T-helper 17 cell (primary cell): ENCODE measurements around the gene SORBS1. TPM values are rescaled to one million over a fixed set of nuclear protein-coding genes. Genes with fewer than 3 reads are reported as not detected.

ENCODE experiments used
- ATAC-seq: fragments of 150-1000 bp; cut with Tn5 transposase; 2 replicates; pipeline ENCODE4 v1.10.0; 2021; ENCODE audit warnings: mild to moderate bottlenecking, moderate library complexity
- DNase-seq, 3 donors: peaks; one replicate each; pipeline versions ENCODE4 v3.0.0 to v3.0.0-alpha.2; 2020 to 2021
- H3K9me3 ChIP-seq: one replicate; pipeline ENCODE4 v1.7.0; 2013; ENCODE audit warnings: low read length, mild to moderate bottlenecking; ENCODE audit not compliant: control insufficient read depth, poor library complexity, severe bottlenecking
- H3K27ac Mint-ChIP-seq: one replicate; pipeline ENCODE4 v1.8.0; 2022; ENCODE audit warnings: mild to moderate bottlenecking, moderate library complexity, mixed read lengths
- H3K27me3 Mint-ChIP-seq: one replicate; pipeline ENCODE4 v1.8.0; 2022; ENCODE audit warnings: mixed read lengths
- H3K36me3 Mint-ChIP-seq: one replicate; pipeline ENCODE4 v1.8.0; 2022; ENCODE audit warnings: low read depth, mixed read lengths
- H3K4me1 Mint-ChIP-seq: one replicate; pipeline ENCODE4 v1.8.0; 2022; ENCODE audit warnings: mild to moderate bottlenecking, mixed read lengths
- H3K4me3 Mint-ChIP-seq: one replicate; pipeline ENCODE4 v1.8.0; 2022; ENCODE audit warnings: mild to moderate bottlenecking, moderate library complexity, mixed read lengths
- total RNA-seq, 4 donors: library from RNA in 2 of 4; stranded (reverse) in 2 of 4; gene quantifications; one replicate each; pipeline ENCODE4 v1.2.3 and lab custom pipeline; 2022 to 2026

Gene SORBS1
- total RNA-seq, 2 donors from 2014 or later = 2.5 to 5.0 TPM

DNA sequence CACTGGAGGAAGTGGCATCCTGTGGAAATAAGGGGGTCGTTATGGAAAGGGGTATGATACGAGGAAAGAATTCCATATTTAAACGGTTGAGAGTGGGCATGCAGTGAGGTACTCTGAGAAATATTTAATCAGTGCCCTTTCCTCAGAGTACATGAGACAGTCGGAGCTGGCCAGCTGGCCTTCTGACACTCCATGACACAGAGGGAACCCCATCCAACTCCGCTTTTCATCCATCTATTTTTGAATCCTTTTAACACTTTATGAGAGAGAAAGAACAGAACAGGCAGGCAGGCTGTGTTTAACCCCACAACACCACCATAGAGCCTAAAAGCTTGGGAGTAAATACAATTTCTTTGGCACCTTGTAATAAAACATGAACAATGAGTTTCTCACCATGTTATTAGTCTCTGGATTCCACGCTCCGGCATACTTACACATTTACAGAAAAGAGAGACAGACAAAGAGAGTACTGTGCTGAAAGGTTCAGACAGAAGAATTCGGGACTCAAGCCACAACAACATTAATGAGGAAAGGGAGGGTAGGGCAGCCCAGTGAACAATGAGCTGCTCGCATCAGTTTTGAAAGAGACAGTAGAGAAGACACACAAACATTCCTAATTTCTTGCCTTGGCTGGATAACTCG lies 146.2 kb downstream of the SORBS1 start:
- no peaks in the 10 kb centered on the region for H3K4me1 Mint-ChIP-seq
- no peak overlapping the region for H3K27ac Mint-ChIP-seq
- no peak overlapping the region for H3K4me3 Mint-ChIP-seq
- no peak for ATAC-seq
- peaks cover 10% of the 10 kb centered on the region for H3K27me3 Mint-ChIP-seq
- no peaks in the 10 kb centered on the region for H3K36me3 Mint-ChIP-seq
- DNase-seq = no peak
- no peaks in the 10 kb centered on the region for H3K9me3 ChIP-seq

- ATAC-seq (no peak), DNase-seq (no peak)
- no peaks in the 10 kb centered on the region for H3K9me3 ChIP-seq
- no peak overlapping the region for H3K4me3 Mint-ChIP-seq
- no peaks in the 10 kb centered on the region for H3K36me3 Mint-ChIP-seq
- no peaks in the 10 kb centered on the region for H3K4me1 Mint-ChIP-seq
- H3K27ac Mint-ChIP-seq = no peak overlapping the region
- H3K27me3 Mint-ChIP-seq = peaks cover 10% of the 10 kb centered on the region
Measured at GRCh38 chr10:95414016-95414830, 146.9 kb downstream of the SORBS1 start.

DNA sequence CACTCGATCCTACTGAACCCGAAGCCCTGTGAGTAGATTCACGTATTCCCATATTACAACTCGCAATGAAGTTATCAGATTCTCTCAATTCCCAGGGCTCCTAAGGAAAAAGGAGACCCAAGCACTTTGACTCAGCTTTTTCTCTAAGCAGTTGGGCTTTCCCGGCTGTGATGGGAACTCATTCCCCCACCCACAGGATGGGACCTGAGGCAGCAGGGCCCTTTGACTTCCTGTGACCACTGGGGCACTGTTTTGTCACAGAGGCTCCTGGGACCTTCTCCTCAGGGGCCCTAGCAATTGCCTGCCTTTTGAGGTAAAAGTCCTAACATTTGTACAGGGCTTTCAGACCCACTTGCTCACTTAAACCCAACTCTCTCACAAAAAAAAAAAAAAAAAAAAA lies 147.6 kb downstream of the SORBS1 start:
- no peak overlapping the region for H3K4me3 Mint-ChIP-seq
- H3K9me3 ChIP-seq = no peaks in the 10 kb centered on the region
- H3K36me3 Mint-ChIP-seq = no peaks in the 10 kb centered on the region
- ATAC-seq = no peak
- no peak for DNase-seq
- H3K27me3 Mint-ChIP-seq = peaks cover 10% of the 10 kb centered on the region
- H3K4me1 Mint-ChIP-seq = no peaks in the 10 kb centered on the region
- no peak overlapping the region for H3K27ac Mint-ChIP-seq

- Mint-ChIP-seq H3K27ac (no peak overlapping the region), H3K4me3 (no peak overlapping the region), H3K4me1 (no peaks in the 10 kb centered on the region), H3K27me3 (peaks cover 10% of the 10 kb centered on the region), H3K36me3 (no peaks in the 10 kb centered on the region)
- ATAC-seq (no peak), DNase-seq (no peak)
- no peaks in the 10 kb centered on the region for H3K9me3 ChIP-seq
Measured at GRCh38 chr10:95411635-95412034, 149.5 kb downstream of the SORBS1 start.

GRCh38 chr10:95408983-95409873 lies 151.9 kb downstream of the SORBS1 start:
- H3K27me3 Mint-ChIP-seq = peaks cover 7% of the 10 kb centered on the region
- no peak for ATAC-seq

GRCh38 chr10:95408148-95408960 lies 152.8 kb downstream of the SORBS1 start:
- no peaks in the 10 kb centered on the region for H3K9me3 ChIP-seq
- ATAC-seq (no peak), DNase-seq (no peak)
- H3K36me3 Mint-ChIP-seq = no peaks in the 10 kb centered on the region
- H3K27me3 Mint-ChIP-seq = peaks cover 10% of the 10 kb centered on the region
- no peaks in the 10 kb centered on the region for H3K4me1 Mint-ChIP-seq
- H3K27ac Mint-ChIP-seq = no peak overlapping the region
- H3K4me3 Mint-ChIP-seq = no peak overlapping the region

More at GRCh38 chr10:95408983-95409873, 151.9 kb downstream of the SORBS1 start:
- no peak overlapping the region for H3K27ac Mint-ChIP-seq
- H3K36me3 Mint-ChIP-seq = no peaks in the 10 kb centered on the region
- DNase-seq = no peak
- H3K4me3 Mint-ChIP-seq = no peak overlapping the region
- H3K9me3 ChIP-seq = no peaks in the 10 kb centered on the region
- H3K4me1 Mint-ChIP-seq = no peaks in the 10 kb centered on the region

DNA sequence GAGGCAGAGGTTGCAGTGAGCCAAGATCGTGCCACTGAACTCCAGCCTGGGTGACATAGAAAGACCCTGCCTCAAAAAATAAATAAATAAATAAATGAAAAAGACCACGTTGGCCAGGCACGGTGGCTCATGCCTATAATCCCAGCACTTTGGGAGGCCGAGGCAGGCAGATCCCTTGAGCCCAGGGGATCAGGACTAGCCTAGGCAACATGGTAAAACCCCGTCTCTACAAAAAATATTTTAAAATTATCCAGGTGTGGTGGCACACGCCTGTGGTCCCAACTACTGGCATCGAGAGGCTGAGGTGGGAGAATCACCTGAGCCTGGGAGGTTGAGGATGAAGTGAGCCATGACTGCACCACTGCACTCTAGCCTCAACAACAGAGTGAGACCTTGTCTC lies 153.6 kb downstream of the SORBS1 start:
- ATAC-seq (no peak), DNase-seq (no peak)
- H3K36me3 Mint-ChIP-seq = no peaks in the 10 kb centered on the region
- peaks cover 10% of the 10 kb centered on the region for H3K27me3 Mint-ChIP-seq
- no peak overlapping the region for H3K4me3 Mint-ChIP-seq
- H3K27ac Mint-ChIP-seq = no peak overlapping the region
- no peaks in the 10 kb centered on the region for H3K4me1 Mint-ChIP-seq
- H3K9me3 ChIP-seq = no peaks in the 10 kb centered on the region

- Mint-ChIP-seq H3K36me3 (no peaks in the 10 kb centered on the region), H3K4me3 (no peak overlapping the region), H3K27me3 (peaks cover 10% of the 10 kb centered on the region), H3K27ac (no peak overlapping the region), H3K4me1 (no peaks in the 10 kb centered on the region)
- no peaks in the 10 kb centered on the region for H3K9me3 ChIP-seq
- DNase-seq (no peak), ATAC-seq (no peak)
Measured at GRCh38 chr10:95406651-95407280, 154.4 kb downstream of the SORBS1 start.

DNA sequence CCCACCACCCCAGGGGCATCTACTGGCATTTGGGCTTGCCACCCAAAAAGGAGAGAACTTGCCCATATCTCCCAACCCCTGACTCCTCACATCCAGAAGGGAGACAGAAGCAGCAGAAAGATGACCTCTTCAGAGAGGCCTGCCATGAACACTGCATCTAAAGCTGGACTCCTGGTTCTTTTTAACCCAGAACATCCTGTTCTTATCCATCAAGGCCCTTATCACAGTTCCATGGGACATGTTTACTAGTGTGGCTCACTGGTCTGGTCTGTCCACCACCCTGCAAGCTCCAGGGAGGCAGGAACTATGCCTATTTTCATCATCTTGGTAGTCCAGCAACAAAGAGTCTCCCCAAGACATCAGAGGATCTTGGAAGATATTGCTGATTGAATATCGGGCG lies 155.5 kb downstream of the SORBS1 start:
- Mint-ChIP-seq H3K27ac (no peak overlapping the region), H3K4me3 (no peak overlapping the region), H3K27me3 (peaks cover 10% of the 10 kb centered on the region), H3K4me1 (no peaks in the 10 kb centered on the region), H3K36me3 (no peaks in the 10 kb centered on the region)
- ATAC-seq (no peak), DNase-seq (no peak)
- H3K9me3 ChIP-seq = no peaks in the 10 kb centered on the region

GRCh38 chr10:95404864-95405263 lies 156.3 kb downstream of the SORBS1 start:
- ATAC-seq (no peak), DNase-seq (no peak)
- no peaks in the 10 kb centered on the region for H3K36me3 Mint-ChIP-seq
- peaks cover 10% of the 10 kb centered on the region for H3K27me3 Mint-ChIP-seq
- H3K9me3 ChIP-seq = no peaks in the 10 kb centered on the region
- no peak overlapping the region for H3K27ac Mint-ChIP-seq
- no peak overlapping the region for H3K4me3 Mint-ChIP-seq
- no peaks in the 10 kb centered on the region for H3K4me1 Mint-ChIP-seq

DNA sequence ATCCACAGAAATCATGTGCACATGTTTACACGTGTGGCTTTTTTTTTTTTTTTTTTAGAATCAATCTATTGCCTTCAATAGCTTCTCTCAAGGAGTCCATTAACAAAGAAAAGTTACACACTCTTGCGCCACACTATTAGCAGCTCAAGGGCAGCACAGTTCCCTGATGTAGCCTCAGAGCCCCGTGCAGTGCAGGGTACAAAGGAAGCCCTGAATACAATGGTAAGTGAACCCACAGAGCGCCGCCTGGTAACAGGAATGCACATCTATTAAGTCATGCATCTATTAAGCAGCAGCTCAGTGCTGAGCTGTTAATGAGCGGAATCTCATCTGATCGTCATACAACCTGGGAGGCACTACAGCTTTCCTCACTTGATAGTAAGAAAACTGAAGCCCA lies 156.7 kb downstream of the SORBS1 start:
- Mint-ChIP-seq H3K4me1 (no peaks in the 10 kb centered on the region), H3K27ac (no peak overlapping the region), H3K4me3 (no peak overlapping the region), H3K27me3 (peaks cover 10% of the 10 kb centered on the region), H3K36me3 (no peaks in the 10 kb centered on the region)
- ATAC-seq = no peak
- no peak for DNase-seq
- H3K9me3 ChIP-seq = no peaks in the 10 kb centered on the region

DNA sequence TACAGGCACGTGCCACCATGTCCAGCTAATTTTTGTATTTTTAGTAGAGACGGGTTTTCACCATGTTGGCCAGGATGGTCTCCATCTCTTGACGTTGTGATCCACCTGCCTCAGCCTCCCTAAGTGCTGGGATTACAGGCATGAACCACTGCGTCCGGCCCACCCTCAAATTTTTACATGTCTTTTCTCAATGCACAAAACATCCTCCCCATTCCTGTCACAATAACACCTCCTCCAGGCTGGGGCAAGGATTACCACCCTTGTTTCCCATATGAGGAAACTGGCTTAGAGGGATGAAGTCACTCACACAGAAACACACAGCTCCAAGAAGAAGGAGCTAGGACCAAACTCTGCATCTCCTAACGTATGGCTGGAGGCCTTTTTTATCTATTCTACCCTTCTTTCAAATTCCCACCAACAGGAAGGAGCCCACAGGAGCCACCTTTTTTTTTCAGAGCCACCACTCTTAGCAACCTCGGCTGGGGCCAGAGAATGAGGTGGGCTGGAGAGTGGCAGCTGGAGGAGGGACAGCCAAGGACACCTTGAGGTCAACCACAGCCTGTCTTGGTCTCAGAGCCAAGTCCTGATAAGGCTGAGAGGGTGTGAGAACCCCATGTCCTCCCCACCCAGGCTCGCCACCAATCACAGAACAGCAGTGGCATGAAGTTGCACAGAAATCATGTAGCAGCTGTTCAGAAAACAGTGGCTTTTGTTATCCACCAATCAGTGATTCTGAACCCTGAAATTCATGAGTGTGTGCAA lies 157.3 kb downstream of the SORBS1 start:
- ATAC-seq = no peak
- Mint-ChIP-seq H3K4me1 (no peaks in the 10 kb centered on the region), H3K36me3 (no peaks in the 10 kb centered on the region)

More for the DNA sequence above, 157.3 kb downstream of the SORBS1 start:
- H3K27ac Mint-ChIP-seq = no peak overlapping the region
- peaks cover 10% of the 10 kb centered on the region for H3K27me3 Mint-ChIP-seq
- H3K9me3 ChIP-seq = no peaks in the 10 kb centered on the region
- DNase-seq = no peak
- H3K4me3 Mint-ChIP-seq = no peak overlapping the region
